OCI-LY1 (cell line): Measurements from ENCODE around the gene DGCR2.

Experiments used
- CTCF ChIP-seq: fragments of 200-600 bp; sonication (generic), shearing (Covaris generic); IDR thresholded peaks from 2 replicates; pipeline ENCODE4 v1.5.1; 2017; ENCODE audit warnings: mild to moderate bottlenecking, antibody characterized with exemption, low read length, moderate library complexity, mixed read lengths
- EZH2 ChIP-seq: fragments of 200-600 bp; sonication (generic), shearing (Covaris generic); IDR thresholded peaks from 2 replicates; pipeline ENCODE4 v1.8.0; 2017; ENCODE audit warnings: borderline replicate concordance, mixed run types, mild to moderate bottlenecking, antibody characterized with exemption, low read length, moderate library complexity, mixed read lengths

- TF ChIP-seq CTCF (no peak), EZH2 (no peak)
Observed at GRCh38 chr22:19119949-19120348, 2.3 kb downstream of the DGCR2 start.
